HG02623 (cell line): ENCODE measurements around the gene ISL1.

ENCODE experiments used
- ATAC-seq: cut with Tn5 transposase; IDR thresholded peaks from one replicate; pipeline ENCODE4 v1.9.1; 2021; ENCODE audit warnings: moderate library complexity; ENCODE audit not compliant: unreplicated experiment

ISL1 gene

GRCh38 chr5:51383131-51384121 lies at the start of gene ISL1:
ISL1 (plus strand) TSS chr5:51383448; CDS start chr5:51383672, 224 bp downstream.
- no peak for ATAC-seq

DNA sequence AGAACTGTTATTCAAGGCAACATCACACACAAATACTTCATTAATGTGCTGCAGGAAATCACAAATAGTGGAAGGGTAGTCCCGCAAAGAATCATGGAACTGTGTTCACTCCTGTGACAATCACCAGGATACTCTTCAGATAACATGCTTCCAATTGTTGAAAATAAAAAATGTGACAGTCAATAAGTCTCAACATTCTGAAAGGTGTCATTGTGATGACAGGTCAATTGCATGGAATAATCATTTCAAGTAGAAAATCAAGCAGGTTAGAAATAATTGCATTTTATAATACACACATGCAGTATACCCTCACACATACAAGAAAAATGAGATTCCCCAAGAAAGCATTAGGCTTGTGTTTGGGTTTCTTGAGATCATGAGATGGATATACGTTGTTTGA lies 46.4 kb upstream of the ISL1 start:
- ATAC-seq = no peak

GRCh38 chr5:51345106-51345505 lies 38.1 kb upstream of the ISL1 start:
- no peak for ATAC-seq

DNA sequence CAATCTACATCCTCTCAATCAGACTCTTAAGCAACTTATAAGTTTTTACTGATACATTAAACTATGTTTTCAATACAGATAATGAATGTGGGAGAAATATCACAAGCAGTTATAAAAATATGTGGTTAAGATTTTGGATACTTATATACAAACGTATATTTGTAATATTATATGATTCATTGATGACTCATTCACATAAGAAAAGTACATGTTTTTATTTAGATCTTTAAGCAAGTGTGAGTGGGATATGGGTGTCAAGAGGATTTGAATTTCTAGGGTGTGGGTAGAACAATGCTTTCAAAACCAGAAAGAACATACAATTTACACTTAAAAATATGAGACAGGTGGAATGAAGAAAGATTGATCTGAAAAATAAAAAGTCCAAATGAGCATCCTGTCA lies 36.1 kb upstream of the ISL1 start:
- ATAC-seq = no peak

DNA sequence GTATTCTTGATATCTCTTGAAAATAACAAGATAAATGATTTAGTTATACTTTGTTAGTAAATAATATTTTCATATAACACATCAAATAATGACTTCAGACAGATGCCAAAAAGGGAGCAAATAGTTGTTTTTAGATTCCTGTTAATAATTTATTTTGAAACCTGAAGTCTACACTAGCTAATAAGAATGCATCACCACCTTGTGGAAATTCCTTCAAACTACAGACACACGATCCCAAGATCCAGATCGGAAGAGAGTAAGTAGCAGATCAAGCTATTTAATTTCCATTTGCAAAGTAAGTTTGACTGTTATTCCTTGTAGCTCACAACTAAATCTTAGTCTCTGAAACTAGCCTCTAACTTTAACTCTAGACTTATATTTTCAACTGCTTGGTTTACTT lies 35.5 kb upstream of the ISL1 start:
- ATAC-seq = no peak

DNA sequence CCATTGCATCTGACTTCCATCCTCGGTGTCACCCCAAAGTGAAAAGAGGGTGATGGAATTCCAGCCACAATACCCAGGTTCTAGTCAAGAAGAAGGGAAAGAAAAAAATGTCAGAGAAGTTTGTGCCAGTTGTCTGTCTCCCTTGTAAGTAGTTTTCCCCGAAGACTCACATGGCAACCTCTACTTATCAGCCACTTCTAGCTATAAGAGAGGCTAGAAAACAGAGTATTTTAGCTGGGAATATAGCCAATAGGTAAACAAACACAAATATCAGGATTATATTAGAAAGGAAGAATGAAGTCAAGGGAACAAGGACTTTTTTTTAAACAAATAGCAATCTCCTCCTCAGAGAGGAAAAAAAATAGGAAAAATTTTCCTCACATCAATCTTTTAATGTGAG lies 12.2 kb upstream of the ISL1 start:
- ATAC-seq = no peak

- no peak for ATAC-seq
Measured at GRCh38 chr5:51373880-51374523, 9.2 kb upstream of the ISL1 start.

DNA sequence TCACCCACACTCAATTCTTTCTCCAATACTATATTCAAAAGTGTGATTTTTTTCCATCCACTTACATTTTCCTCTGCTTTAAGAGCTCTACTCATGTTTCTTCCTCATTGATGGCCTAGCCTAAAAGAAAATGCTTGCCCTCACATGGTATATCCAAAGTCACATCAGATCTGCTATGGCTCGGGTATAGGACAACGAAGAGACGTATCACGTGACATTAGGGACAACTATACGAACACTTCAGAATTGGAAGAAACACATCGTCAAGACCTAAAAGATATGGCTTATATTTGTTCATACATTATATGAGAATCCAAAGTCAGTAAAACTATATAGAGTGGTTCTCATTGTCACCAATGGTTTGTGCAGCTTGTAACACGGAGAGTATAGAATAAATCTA lies 8.2 kb upstream of the ISL1 start:
- no peak for ATAC-seq

- ATAC-seq = no peak
Measured at GRCh38 chr5:51376509-51376908, 6.7 kb upstream of the ISL1 start.

GRCh38 chr5:51377151-51378060 lies 5.8 kb upstream of the ISL1 start:
- no peak for ATAC-seq

DNA sequence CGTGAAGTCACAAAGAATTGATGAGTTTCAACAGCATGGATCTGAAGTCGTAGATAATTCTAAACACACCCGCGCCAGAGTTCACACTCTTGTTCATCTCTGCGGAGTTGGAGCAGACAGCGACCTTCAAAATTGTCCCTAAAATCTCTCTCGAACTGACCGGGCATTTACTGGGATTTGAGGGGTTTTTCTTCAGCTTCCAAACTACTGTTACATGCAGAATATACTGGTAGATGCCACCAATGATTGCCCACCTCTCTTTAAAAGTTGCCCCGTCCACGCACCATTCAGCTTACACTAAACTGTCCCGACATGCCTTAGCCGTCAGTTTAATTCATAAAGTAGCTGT lies 5.2 kb upstream of the ISL1 start:
- no peak for ATAC-seq

- ATAC-seq = no peak
Measured at GRCh38 chr5:51378448-51379330, 4.6 kb upstream of the ISL1 start.

GRCh38 chr5:51379331-51379700 lies 3.9 kb upstream of the ISL1 start:
- ATAC-seq = no peak

- no peak for ATAC-seq
Measured at GRCh38 chr5:51380603-51381207, 2.5 kb upstream of the ISL1 start.

GRCh38 chr5:51381761-51382474 lies 1.3 kb upstream of the ISL1 start:
- no peak for ATAC-seq

DNA sequence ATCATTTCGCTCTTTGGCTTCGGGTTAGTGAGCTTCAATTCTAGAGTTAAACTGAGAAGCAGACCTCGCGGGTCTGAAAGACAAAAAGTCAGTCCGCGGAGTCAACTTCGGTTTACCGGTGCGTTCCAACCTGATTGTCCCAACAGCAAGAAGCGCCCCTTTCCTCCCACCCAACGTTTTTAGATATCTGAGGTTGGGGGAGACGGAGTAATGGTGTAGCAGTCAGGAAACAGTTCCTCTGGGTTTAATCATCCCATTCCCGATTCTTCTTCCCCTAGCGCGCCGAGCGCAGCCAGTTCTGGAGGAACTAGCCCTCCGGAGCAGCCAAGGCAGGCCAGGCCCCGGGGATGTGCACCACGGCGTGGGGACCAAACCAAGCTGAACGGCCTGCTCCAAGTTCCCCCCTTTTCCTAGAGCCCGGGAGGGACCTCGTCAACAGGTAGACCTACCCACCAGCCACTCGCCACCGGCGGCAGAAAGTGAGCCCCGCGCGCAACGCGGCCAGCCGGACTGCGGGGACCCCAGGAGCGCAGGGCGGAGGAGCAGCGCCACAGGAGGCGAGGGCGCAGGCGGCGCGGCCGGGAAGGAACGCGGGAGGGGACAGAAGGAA lies 622 bp upstream of the ISL1 start:
- no peak for ATAC-seq

- ATAC-seq = no peak
Measured at GRCh38 chr5:51384281-51384840, 1.1 kb downstream of the ISL1 start.

GRCh38 chr5:51385216-51385615 lies 2.0 kb downstream of the ISL1 start:
- ATAC-seq = no peak
